Measurements from ENCODE around the gene SYN1.
"Not testable (repeated sequence)": the region's sequence is repeated elsewhere in the genome, so short reads cannot be mapped to it uniquely, and the experiment has no call there.

Gene SYN1

DNA sequence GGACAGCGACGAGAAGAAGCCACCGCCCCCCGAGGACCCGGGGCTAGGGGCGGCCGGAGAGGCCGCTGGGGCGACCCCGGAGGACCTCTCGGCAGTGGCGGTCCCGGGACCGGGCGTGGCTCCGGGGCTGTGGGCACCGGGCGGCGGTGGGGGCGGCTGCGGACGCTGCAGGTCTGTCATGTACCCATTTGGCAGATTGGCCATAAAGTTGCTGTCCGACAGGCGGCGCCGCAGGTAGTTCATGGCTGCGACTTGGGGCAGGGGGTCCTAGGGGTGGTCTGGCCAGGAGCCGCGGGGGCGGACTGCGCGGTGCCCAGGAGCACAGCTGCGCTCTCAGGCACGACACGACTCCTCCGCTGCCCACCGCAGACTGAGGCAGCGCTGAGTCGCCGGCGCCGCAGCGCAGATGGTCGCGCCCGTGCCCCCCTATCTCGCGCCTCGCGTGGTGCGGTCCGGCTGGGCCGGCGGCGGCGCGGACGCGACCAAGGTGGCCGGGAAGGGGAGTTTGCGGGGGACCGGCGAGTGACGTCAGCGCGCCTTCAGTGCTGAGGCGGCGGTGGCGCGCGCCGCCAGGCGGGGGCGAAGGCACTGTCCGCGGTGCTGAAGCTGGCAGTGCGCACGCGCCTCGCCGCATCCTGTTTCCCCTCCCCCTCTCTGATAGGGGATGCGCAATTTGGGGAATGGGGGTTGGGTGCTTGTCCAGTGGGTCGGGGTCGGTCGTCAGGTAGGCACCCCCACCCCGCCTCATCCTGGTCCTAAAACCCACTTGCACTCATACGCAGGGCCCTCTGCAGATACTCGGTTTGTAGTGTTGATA is at the start of gene SYN1:
TSS of gene SYN1 (minus strand) at position 372 of the 817 bp plus-strand sequence. CDS start at position 243, 129 bp downstream.
- peak; percentile 55 to 69 (median 56) for DNase-seq (ENCODE audit: low read depth in 3 of 3)

DNA sequence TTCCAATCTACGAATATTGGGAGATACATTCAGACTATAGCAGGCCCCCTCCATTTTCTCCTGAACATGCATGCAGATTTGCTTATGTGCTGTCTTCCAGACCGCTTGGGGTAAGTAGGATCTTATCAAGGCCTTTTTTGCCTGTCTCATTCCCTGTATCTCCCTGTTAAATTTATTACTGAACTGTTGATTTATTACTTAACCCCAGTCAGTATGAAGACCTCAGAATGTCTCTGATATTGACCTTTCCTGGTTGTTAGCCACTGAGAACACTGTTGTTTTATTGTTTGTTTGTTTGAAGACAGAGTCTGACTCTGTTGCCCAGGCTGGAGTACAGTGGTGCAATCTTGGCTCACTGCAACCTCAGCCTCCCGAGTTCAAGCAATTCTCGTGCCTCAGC is 46.1 kb upstream of the SYN1 start:
- not testable (repeated sequence) for DNase-seq (ENCODE audit: low read depth in 3 of 3)

DNA sequence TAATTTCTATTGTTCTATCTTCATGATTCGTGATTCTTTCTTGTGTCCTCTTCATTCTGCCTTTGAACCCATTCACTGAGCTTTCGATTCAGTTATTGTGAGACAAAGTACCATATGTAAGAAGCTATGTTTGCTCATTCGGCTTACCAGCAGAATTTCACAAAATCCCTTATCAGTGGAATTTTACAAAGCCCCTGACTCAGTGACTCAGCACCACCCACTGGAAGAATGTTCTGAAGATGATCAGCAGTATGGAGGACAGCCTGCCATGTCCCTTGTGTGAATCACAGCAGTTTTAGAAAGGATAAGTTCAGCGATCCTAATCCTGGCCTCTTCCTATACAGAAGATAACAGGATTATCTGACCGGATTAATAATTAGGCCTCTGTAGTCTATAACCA is 45.1 kb upstream of the SYN1 start:
- no peak for DNase-seq (ENCODE audit: low read depth in 3 of 3)

DNA sequence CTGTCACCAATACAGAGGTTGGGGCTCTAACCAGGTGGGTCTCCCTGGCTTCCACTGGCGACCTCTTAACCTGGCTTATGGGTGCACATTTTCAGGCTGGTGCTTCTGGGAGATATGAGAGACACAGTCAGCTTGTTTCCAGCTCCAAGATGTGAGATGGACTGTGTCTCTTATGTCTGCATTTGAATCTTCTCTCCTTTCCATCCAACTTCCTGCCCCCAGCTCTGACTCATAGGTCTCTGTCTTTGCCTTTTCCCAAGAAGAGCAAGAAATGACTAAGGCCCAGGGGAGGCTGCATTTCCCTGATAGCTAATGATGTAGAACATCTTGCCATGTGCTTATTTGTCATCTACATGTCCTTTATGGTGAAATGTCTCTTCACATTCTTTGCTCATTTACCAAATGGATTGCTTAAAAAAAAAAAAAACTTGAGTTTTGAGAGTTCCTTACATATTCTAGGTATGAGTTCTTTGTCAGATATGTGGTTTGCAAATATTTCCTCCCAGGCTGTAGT is 42.5 kb upstream of the SYN1 start:
- no peak for DNase-seq (ENCODE audit: low read depth in 3 of 3)

DNA sequence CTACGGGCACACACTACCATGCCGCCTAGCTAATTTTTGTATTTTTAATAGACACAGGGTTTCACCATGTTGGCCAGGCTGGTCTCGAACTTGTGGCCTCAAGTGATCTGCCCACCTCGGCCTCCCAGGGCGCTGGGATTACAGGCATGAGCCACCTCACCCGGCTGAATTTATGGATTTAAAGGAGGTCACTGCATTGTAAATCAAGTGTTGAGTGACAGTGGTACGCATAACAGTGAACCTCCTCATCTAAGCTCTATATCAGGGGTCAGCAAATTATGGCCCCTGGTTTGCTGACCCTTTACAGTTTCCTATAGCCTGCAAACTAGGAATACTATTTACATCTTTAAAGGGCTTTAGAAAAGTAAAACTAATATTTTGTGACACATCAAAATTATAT is 41.9 kb upstream of the SYN1 start:
- DNase-seq (ENCODE audit: low read depth in 3 of 3) = no peak

DNA sequence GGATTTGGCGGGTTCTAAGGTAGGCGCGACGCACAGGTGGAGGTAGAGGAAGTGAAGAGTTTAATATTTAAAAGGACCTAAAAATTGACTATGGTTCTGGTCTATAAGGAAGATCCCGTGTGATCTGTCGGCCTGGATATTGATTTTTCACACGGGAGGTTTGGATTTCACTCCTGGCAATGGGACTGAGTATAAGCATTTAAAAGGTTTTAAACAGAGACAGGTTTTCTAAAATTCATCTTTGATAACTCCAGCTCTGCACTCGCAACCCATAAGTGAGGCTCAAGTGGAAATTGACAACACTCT is 39.7 kb upstream of the SYN1 start:
- no peak for DNase-seq (ENCODE audit: low read depth in 3 of 3)

DNA sequence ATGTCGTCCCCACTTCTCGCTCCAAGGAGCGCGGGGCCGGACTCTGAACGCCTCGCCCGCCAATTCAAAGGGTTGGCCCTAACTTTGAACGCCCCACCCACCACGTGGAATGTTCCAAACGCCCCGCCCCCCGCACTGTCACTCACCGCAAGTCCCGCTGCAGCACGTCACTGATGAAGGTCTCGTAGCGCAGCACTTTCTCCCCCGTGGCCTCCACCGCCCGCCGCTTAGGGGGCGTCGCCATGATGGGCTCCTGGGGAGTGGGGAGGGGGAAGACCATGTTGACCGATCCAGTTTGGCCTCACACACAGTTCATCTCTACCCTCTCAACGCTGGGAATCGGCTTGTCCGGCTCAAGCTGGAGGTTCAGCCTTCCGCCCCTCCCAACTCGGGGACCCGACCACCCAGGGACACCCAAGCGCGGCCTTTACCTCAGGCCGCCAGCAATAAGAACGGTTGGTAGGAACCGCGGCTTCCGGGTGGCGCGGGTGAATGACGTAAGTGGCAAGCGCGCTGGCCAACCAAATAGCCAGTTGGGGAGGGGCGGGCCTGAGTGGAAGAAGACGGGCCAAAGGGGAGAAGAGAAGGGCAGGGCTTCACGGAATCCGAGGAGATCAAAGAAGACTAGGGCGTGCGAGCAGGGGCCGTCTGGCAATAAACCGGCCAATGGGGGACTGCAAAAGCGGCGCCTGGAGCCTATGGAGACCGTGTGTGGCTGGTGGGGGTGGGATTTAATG is 39.2 kb upstream of the SYN1 start, which contains the start of gene UXT:
TSS of gene UXT (minus strand) at position 497 of the 737 bp plus-strand sequence. CDS start at position 244, 253 bp downstream.
- DNase-seq (ENCODE audit: low read depth in 3 of 3) = peak; percentile 80 to 87 (median 82)

DNA sequence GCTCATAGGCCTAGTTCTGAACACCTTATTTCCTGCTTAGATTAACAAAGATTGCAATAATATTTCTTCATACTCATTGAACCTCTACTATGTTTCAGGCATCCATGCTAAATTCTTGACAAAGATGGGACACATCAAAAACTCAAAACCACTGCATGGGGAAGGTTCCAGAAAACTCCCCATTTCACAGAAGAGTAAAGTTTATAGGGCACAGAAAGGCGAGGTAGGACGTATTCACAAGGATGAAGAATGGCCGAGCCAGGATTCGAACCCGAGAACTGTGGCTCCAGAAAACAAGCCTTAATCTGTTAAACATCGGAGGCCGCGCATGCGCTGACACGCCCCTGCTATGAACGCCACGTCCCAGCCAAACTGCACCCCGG is 38.6 kb upstream of the SYN1 start:
- DNase-seq (ENCODE audit: low read depth in 3 of 3) = no peak

DNA sequence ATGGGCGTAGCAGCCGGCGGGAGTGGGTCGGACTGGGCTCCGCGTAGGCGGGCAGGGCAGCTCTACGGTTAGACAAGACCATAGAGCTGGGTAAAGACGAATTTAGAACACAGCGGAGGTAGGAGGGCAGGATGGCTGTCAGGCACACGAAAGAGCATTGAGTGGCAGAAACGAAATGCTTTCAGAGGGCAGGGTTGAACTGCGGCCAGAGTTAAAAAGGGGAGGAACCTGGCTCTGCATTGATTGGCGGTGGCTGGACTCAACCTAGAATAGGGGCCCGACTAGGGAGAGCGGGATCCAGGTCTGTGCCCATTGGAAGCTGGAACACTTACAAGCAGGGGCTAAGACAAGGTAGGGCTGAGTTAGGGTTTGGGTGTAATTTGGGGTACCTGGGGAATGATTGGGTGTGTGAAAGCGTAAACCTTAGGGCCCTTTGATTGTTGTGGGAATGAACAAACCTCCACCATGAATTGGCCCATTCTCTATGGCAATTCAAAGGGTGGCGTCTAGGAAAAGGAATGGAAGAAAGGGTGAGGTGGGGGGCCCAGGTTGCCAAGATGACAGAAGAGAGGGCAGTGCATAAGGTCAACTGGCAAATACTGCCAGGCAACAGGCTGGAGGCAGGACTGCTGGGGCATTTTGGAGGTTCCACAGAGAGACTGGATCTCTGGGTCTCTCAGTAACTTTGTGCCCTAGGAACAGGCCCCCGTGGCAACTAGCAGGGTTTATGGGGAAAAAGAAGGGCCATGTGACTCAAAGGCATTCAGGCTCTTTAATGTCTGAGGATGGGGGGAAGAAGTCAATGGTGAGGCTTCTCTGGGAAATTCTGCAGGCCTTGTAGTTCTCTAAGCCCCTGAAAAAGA is 31.6 kb upstream of the SYN1 start:
- no peak for DNase-seq (ENCODE audit: low read depth in 3 of 3)

DNA sequence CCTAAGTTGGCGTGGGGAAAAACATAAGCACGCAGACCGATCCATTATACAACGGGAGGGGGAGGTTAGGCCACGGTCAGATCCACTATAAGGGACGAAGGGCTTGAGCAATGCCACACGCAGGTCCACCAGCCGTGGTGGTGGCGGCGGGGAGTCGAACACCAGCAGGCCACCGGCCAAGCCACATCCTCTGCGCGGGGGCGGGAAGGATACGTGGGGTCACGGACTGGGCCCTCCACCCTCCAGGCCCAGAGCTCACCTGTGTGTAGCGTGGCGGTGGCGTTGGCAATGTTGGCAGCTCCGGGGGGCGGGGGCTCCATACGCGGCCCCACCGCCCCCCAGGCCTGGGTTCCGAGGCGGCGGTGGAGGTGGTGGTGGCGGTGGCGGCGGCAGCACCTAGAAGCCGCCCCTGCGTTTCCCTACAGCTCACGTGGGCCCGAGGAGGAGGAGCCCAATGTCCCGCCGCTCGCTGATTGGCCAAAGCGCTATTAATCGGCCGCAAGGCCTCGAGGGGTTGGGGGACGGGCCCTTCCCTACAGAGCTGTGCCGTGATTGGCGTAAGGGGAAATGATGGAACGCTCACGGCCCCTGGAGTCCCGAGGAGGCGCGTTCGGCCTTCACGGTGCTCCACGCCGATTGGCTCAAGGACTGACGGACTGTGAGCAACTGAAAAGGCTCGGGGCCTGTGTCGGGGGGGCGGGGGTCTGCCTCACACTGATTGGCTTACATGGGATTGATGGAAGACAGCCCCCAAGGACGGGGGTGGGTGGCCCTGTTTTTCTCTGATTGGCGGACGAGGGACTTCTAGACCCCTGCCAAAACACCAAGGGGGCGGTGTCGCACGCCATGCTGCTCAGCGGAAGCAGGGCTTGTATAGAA is 30.7 kb upstream of the SYN1 start, which contains the start of gene ELK1:
TSS of gene ELK1 (minus strand) at position 400 of the 879 bp plus-strand sequence. CDS start 9,122 bp downstream, outside the sequence.
- peak; percentile 56 to 81 (median 76) for DNase-seq (ENCODE audit: low read depth in 3 of 3)

DNA sequence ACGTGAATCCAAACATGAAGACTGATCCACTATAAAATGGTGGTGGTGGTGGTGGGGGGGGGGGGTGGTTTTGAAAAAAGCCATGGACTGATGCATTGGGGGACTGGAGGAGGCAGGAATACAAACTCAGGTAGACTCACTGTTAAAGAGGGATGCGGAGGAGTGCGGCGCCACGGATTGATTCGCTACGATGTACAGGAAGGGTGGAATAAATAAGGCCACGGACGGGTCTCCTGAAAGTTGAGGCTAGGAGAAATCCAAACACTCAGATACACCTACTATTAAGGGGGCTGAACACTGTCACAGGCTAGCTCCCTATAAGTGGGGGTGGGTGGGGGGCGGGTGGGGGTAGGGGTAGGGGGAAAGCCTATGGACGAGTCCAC is 30.1 kb upstream of the SYN1 start:
- DNase-seq (ENCODE audit: low read depth in 3 of 3) = no peak

DNA sequence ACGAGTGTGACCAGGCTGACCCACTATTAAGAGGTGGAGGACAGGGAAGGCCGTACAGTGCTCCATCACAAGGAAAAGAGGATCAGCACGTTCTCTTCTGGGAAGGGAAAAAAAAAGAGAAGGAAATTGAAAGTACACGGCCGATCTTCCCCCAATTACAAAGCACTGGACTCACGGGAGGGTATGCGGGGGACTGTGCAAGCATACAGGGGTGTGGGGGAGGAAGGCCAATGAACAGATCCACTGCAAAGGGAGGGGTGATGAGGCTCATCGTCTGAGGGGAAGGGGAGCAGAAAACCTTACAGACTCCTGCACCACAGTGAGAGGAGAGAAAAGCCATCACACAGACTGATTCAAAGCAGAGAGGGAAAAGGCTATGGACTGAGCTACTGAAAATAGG is 29.6 kb upstream of the SYN1 start:
- DNase-seq (ENCODE audit: low read depth in 3 of 3) = no peak

DNA sequence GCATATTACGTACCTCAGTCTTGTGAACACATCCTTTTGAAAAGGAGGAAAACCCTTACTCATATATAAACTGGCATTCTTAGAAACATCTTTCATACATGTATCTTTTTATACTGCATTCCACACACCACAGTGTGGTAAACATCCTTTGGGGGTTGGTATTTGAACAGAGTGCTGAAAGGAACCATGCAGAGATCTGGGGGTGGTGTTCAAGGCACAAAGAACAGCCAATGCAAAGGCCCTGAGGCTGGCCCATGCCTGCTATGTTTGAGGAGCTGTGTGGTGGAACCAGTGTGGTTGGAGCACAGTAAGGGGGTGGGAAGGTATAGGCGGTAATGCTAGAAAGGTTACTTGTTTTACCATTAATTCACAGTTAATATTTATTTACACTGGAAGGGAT is 28.7 kb upstream of the SYN1 start:
- no peak for DNase-seq (ENCODE audit: low read depth in 3 of 3)

DNA sequence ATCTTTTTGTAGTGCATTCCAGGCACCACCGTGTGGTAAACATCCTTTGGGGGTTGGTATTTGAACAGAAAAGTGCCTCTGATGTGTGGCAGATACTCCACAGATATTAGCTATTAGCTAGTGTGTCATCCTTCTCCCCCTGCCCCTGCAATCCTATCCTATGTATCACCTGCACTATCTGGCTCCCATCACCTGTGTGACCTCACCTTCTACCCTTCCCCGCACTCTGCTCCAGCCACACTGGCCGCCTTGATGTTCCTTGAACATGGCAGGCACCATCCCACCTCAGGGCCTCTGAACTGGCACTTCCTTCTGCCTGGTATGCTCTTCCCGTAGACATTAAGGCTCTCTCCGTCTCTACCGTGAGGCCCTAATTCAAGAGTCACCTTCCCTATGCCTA is 27.0 kb upstream of the SYN1 start:
- DNase-seq (ENCODE audit: low read depth in 3 of 3) = no peak

DNA sequence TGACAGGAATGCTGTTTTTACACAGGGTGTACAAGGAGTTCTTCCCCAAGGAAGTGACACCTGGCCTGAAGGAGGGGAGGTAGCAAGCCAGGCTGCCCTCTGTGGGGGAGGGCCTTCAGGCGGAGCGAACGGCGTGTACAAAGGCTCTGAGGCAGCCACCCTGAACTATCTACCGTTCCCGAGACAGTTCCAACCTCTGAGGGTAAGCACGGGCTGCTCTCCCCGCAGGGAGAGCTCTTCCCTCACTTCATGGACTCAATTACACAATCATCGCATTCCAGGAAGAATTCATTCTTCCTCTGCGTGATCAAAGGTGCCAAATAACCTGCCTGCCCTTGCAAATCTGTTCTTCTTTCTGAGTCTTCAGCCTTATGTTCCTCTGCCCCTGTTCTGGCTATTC is 25.9 kb upstream of the SYN1 start:
- DNase-seq (ENCODE audit: low read depth in 3 of 3) = no peak

DNA sequence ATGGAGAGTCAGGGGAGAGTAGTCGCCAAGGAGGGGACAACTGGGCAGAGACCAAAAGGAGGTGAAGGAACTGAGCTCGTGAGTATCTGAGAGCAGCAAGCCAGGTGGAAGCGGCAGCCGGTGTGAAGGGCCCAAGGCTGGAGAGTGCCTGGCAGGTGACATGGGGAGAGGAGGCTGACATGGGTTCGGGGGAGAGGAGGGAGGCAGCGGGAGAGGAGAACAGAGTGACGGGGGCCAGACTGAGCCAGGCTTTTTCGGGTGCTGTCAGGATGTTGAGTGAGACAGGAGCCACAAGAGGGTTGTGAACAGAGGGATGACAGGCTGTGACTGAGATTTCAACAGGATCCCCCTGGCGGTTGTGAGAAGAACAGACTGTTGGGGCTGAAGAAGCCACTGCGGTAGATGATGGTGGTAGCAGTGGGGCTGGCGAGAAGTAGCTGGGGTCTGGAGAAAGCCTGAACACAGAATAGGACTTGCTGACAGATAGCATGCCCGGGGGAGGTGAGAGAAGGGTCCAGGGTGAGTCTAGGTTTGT is 25.0 kb upstream of the SYN1 start:
- DNase-seq (ENCODE audit: low read depth in 3 of 3) = no peak

DNA sequence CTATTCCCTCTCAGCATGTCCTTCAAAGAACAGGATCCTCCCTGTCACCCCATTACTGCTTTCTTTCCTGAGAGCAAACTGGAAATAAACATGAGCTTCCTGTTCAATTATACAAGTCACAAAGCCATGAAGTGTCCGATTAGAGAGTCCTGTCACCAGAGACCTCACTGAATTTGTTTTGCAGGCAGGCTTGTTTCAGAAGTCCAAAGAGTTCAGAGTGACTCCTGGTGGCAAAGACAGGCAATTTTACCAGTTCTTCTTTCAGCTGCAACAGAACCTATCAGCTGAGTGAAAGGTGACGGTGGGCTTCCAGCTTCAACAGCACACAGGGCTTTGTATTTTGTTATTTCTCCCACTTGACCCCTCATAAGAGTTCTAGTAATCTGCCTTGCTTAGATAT is 24.3 kb upstream of the SYN1 start:
- DNase-seq (ENCODE audit: low read depth in 3 of 3) = no peak

DNA sequence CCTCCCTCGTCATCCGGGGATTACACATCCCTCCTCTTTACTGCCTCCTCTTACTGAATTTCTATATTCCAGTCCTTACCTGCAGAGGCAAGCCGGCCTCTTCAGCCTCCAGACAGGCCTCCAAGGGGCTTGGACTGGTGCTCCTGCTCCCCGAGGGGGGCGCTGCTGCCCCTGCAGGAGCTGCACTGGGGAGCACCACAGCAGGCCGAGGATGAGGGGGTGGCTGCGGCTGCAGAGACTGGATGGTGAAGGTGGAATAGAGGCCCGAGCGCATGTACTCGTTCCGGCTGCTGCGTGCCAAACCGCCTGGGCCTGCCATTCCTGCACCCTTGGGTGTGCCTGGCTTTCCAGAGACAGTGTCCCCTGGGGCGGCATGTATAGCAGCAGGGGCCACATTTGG is 19.2 kb upstream of the SYN1 start:
- DNase-seq (ENCODE audit: low read depth in 3 of 3) = no peak

DNA sequence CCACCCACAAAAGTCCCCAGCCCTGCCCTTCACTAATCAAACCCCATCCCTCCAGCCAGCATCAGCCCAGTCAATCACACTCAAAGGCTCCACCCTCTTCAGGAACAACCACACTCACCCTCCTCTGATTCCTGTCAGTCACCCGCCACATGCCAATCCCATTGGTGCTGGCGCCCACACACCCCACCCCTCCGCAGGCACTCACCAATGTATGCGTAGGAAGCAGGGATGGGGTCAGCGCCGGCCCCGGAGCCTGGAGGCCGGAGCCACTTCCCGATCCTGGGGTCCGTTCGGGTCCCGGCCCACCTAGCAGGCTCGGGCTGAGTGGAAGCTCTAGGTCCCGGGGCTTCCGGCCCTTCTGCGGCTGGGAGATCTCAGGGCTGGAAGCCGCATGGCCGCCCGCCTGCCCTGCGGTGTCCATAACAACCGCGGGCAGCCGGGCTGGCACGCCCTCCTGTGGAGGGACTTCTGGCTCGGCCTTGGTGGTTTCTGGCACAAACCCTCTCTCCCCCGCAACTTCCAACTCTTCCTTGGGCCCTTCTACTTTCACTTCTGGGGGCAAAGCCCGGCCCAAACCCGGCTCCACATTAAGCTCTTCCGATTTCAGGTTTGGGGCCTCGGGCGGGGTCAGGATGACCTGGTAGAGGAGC is 18.0 kb upstream of the SYN1 start:
- no peak for DNase-seq (ENCODE audit: low read depth in 3 of 3)

DNA sequence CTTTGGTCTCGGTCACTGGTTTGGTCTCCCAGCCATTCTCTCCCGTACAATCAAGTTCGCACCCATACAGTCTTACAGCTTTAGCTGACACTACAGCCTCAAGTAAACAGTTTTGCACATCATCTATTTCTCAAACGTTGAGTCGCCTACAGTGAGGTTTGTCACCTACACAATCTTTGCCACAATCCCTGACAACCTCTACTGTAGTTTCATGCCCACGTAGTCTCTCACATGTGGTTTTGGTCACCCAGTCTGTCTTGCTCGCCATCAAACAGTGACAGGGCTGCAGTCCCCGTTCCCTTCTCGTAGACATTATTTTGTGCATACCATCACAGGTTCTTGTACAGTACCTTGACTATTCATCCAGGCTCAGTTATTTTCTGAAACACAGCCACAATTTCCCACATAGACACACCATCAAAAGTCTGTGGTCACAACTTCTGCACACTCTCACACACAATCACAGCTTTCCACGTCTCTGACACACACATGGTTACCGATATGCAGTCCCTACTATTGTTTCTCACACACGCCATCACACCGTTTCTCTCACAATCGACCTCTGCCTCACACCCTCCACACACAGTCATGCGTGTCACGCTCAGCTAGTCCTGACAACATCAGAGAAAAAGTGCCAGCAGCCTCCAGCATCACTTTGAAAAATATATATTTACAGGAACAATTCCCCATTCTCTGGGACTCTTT is 15.4 kb upstream of the SYN1 start:
- DNase-seq (ENCODE audit: low read depth in 3 of 3) = no peak
